Activated CD8-positive, alpha-beta memory T cell treated with anti-CD3 and anti-CD28 coated beads, Interleukin-2, amount 10 ng/mL, durations not matched to agents 7 days and 5 days (primary cell): Measurements from ENCODE around the gene SSTR4. TPM values are rescaled to one million over a fixed set of nuclear protein-coding genes. Genes with fewer than 3 reads are reported as not detected.
"Not testable (repeated sequence)": the region's sequence is repeated elsewhere in the genome, so short reads cannot be mapped to it uniquely, and the experiment has no call there.

Experiments
- ATAC-seq: fragments of 150-1000 bp; cut with Tn5 transposase; one replicate; pipeline ENCODE4 v1.10.0; 2021; ENCODE audit warnings: moderate library complexity
- CTCF ChIA-PET: fragments of 350-600 bp; sonication (Branson Sonifier 250); formaldehyde crosslinking; loops from one replicate; lab custom pipeline; 2021; ENCODE audit warnings: antibody characterized with exemption; lab: Charles Lee
- DNase-seq: peaks from one replicate; pipeline ENCODE4 v3.0.0-alpha.2; 2020
- H3K27ac Mint-ChIP-seq: one replicate; pipeline ENCODE4 v1.8.0; 2021; ENCODE audit warnings: mild to moderate bottlenecking, mixed read lengths
- H3K27me3 Mint-ChIP-seq: one replicate; pipeline ENCODE4 v1.8.0; 2021; ENCODE audit warnings: mixed read lengths
- H3K36me3 Mint-ChIP-seq: one replicate; pipeline ENCODE4 v1.8.0; 2021; ENCODE audit warnings: mild to moderate bottlenecking, mixed read lengths
- H3K4me1 Mint-ChIP-seq: one replicate; pipeline ENCODE4 v1.8.0; 2021; ENCODE audit warnings: mixed read lengths
- H3K4me3 Mint-ChIP-seq: one replicate; pipeline ENCODE4 v1.8.0; 2021; ENCODE audit warnings: mild to moderate bottlenecking, moderate library complexity, mixed read lengths
- H3K9me3 Mint-ChIP-seq: one replicate; pipeline ENCODE4 v1.8.0; 2022; ENCODE audit warnings: low read depth, mixed read lengths
- total RNA-seq, 2 experiments: library from RNA; stranded (reverse); gene quantifications; one replicate each; pipeline ENCODE4 v1.2.3, GENCODE V29; 2021

The SSTR4 gene
- total RNA-seq, 2 experiments from 2014 or later: not detected

DNA sequence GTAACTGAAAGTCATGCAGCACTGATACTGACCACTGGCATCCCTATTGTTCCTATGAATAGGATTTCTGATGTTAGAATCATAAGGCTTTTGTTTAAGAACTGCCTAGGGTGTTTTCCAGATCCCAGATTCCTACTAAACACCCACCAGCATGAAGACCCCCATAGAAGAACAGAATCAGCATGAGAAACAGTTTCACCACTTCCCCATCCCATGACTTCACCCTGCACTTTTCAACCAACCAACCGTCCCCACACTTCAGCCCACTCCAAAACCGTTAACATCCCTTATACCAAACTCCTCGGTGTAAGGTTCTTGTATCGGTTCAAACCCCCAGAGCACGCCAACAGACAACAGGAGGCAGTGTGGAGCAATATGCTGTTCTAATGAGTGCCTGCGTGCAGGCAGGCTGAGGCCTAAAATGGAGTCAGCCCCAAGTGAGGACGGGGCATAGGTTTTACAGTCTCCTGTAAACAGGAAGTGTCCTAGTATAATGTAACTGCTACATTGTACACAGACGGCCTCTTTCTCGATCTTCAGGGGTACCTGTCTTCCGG lies 11.4 kb upstream of the SSTR4 start:
- Mint-ChIP-seq H3K27ac (no peak overlapping the region), H3K9me3 (no peaks in the 10 kb centered on the region), H3K4me3 (no peak overlapping the region), H3K4me1 (no peaks in the 10 kb centered on the region), H3K27me3 (no peaks in the 10 kb centered on the region), H3K36me3 (no peaks in the 10 kb centered on the region)
- CTCF ChIA-PET: no interaction called here
- ATAC-seq (no peak), DNase-seq (no peak)

DNA sequence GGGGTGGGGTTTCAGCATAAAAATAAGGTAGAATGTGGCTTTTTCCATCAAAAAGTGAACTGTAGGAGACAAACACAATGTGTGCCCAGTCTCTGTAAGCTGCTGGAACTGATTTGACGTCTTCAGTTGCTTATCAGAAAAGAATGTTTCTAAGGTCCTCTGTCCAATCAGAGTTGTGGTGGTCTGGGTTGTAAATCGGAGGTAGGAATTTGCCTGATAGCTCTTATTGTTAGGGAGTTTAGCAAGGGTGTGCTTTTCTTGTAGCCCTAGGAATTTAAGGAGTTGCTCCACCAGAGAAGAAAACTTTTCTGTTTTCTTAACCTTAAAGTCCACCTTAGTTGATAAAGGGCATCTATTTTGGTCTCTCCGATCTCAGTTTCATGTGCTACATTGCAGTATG lies 10.4 kb upstream of the SSTR4 start:
- DNase-seq (no peak), ATAC-seq (no peak)
- Mint-ChIP-seq H3K27me3 (no peaks in the 10 kb centered on the region), H3K4me1 (no peaks in the 10 kb centered on the region), H3K4me3 (no peak overlapping the region), H3K27ac (no peak overlapping the region), H3K36me3 (no peaks in the 10 kb centered on the region), H3K9me3 (no peaks in the 10 kb centered on the region)
- CTCF ChIA-PET: no interaction called here

DNA sequence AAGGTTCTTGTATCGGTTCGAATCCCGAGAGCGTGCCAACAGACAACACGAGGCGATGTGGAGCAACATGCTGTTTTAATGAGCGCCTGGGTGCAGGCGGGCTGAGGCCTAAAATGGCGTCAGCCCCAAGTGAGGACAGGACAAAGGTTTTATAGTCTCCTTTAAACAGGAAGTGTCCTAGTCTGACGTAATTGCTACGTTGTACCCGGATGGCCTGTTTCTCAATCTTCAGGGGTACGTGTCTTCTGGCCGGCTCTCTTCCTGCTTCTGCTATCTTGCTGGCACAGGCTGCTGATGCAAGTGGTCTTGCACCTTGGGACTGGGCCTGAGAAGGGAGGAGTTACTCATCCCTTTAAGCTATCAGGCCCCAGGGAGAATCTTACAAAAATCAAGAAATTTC lies 9.6 kb upstream of the SSTR4 start:
- H3K9me3 Mint-ChIP-seq, H3K4me3 Mint-ChIP-seq, H3K36me3 Mint-ChIP-seq, DNase-seq, CTCF ChIA-PET, H3K27ac Mint-ChIP-seq, H3K27me3 Mint-ChIP-seq, ATAC-seq, H3K4me1 Mint-ChIP-seq: not testable (repeated sequence)

DNA sequence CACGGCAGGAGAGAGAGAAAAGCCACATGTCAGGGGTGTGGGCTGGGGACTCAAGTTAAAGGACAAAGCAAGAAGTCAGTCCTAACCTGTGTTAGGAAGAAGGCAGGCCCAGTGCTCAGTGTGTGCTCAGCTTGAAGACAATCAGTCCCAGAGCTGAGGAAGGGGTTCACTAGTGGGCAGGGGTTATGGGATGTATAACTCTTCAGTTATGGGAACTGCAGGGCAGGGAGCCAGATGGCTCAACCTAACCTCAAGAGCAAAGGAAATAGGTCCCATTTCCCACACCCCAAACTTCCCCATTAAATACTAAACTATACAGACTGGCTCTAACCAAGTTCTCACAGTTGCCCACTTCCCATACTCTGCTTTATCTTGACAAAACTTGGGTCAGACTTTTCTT lies 7.4 kb upstream of the SSTR4 start:
- H3K4me3 Mint-ChIP-seq: no peak overlapping the region
- no peak for DNase-seq
- no peaks in the 10 kb centered on the region for H3K4me1 Mint-ChIP-seq
- CTCF ChIA-PET: no interaction called here
- H3K36me3 Mint-ChIP-seq: no peaks in the 10 kb centered on the region
- no peak overlapping the region for H3K27ac Mint-ChIP-seq
- H3K9me3 Mint-ChIP-seq: no peaks in the 10 kb centered on the region
- H3K27me3 Mint-ChIP-seq: peaks cover under 1% of the 10 kb centered on the region
- no peak for ATAC-seq

DNA sequence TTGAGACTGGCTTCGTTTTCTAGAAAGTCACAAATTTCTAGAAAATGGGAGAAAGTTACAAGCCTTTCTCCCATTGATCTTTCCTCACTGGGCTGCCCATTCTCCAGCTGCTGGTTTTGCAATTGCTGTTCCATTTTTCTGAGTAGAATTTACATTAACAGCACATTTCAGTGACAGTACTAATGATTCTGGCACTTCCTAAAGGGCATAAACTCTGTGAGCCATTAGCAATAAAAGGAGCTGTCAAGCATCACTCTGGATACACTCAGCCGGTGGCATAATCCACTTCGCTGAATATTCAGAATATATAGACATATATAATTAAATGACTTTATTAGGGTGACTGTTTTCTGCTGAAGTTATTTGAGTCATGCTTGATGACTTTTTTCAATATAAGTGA lies 6.7 kb upstream of the SSTR4 start:
- Mint-ChIP-seq H3K36me3 (no peaks in the 10 kb centered on the region), H3K27me3 (peaks cover 7% of the 10 kb centered on the region), H3K4me1 (no peaks in the 10 kb centered on the region), H3K9me3 (no peaks in the 10 kb centered on the region), H3K4me3 (no peak overlapping the region), H3K27ac (no peak overlapping the region)
- CTCF ChIA-PET: no interaction called here
- ATAC-seq: no peak
- no peak for DNase-seq

DNA sequence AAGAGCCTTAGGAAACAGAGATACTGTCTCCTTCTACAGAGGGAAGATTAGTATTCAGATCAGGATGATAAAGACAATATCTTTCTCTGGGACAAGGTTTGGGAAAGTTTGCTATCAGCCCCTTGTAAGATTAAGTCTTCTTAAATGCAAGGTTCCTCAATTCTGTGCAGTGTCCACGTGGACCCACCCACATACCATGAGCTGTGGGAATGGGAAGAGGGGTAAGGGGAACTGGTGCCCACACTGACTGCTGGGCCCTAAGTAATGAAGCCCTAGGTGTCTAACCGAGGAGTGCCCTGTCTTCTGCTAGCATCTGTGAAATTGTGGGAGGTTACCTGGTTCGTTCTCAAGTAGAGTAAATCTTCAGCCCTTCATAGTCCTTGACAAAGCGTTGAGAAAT lies 5.8 kb upstream of the SSTR4 start:
- DNase-seq: no peak
- ATAC-seq: no peak
- Mint-ChIP-seq H3K36me3 (no peaks in the 10 kb centered on the region), H3K4me3 (no peak overlapping the region), H3K27ac (no peak overlapping the region), H3K9me3 (no peaks in the 10 kb centered on the region), H3K4me1 (no peaks in the 10 kb centered on the region), H3K27me3 (peaks cover 8% of the 10 kb centered on the region)
- CTCF ChIA-PET: no interaction called here

DNA sequence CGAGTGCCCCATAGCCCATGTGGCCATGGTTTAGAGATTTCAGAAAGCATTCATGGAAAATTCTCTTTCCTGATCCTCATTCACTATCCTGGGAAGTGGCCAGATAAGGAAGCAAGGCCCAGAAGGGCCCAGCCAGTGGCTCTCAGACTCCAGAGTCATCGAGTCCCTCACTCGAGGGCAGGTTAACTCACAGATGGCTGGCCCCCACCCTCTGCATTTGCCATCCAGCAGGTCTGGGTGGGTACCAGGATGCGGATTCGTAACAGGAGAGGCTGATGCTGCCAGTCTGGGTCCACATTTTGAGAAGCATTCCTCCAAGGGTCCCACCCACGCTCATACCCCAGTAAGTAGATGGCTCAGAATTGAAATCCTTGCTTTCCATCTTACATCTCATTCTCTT lies 3.8 kb upstream of the SSTR4 start:
- no peak overlapping the region for H3K4me3 Mint-ChIP-seq
- H3K4me1 Mint-ChIP-seq: no peaks in the 10 kb centered on the region
- H3K9me3 Mint-ChIP-seq: no peaks in the 10 kb centered on the region
- CTCF ChIA-PET: no interaction called here
- DNase-seq (no peak), ATAC-seq (no peak)
- no peak overlapping the region for H3K27ac Mint-ChIP-seq
- peaks cover 8% of the 10 kb centered on the region for H3K27me3 Mint-ChIP-seq
- no peaks in the 10 kb centered on the region for H3K36me3 Mint-ChIP-seq

DNA sequence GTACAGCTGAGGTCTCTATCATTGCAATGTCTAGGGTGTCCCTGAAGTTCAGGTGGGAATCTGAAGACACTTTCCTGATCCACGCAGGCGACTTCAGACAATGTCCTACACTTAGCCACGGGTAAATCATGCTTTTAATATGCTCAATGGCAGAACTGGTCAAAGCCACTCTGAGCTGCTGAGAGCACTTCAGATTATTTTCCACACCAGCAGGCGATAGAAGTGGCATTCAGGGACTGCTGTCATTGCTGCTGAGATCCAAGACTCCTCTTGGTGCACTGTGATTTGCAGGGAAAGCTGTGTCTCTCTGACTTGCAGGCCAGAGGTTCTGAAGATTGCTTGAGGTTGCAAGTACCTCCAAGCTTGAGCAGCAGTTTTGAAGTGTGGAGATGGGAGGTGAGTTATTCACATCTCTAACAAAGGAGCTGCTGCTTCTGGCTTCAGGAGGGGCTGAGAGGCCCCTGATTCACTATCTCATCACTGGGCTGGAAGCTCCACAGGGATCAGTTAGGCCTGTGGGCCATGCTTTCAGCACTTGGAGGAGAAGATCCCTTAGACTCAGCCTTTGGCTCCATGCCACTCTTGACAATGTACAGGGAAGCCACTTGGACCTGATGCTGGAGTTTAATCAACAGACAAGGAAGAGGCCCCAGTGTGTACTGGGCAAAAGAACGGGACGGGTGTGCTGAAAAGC lies 2.9 kb upstream of the SSTR4 start:
- CTCF ChIA-PET: no interaction called here
- Mint-ChIP-seq H3K9me3 (no peaks in the 10 kb centered on the region), H3K27me3 (peaks cover 8% of the 10 kb centered on the region), H3K4me3 (no peak overlapping the region), H3K36me3 (no peaks in the 10 kb centered on the region), H3K4me1 (no peaks in the 10 kb centered on the region), H3K27ac (no peak overlapping the region)
- ATAC-seq (no peak), DNase-seq (no peak)

DNA sequence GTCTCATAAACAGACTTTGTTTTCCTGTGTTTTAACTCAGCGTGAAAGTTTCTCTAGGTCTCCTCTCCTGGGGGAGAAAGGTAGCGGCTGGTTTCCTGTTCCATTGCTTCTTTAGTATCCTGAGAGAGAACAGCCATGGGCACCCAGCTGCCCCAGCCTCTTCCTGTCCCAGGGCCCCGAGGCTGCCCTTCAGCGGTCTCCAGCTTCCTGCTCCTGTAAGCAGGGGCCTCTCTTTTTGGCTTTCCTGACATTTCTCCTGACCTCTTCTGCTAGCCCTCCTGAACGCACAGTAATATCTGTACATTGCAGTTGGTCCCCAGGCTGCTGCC lies 2.4 kb upstream of the SSTR4 start:
- H3K4me1 Mint-ChIP-seq: no peaks in the 10 kb centered on the region
- H3K36me3 Mint-ChIP-seq: no peaks in the 10 kb centered on the region
- no peaks in the 10 kb centered on the region for H3K9me3 Mint-ChIP-seq
- ATAC-seq: no peak
- peaks cover 8% of the 10 kb centered on the region for H3K27me3 Mint-ChIP-seq
- no peak for DNase-seq
- H3K27ac Mint-ChIP-seq: no peak overlapping the region
- CTCF ChIA-PET: no interaction called here
- no peak overlapping the region for H3K4me3 Mint-ChIP-seq

DNA sequence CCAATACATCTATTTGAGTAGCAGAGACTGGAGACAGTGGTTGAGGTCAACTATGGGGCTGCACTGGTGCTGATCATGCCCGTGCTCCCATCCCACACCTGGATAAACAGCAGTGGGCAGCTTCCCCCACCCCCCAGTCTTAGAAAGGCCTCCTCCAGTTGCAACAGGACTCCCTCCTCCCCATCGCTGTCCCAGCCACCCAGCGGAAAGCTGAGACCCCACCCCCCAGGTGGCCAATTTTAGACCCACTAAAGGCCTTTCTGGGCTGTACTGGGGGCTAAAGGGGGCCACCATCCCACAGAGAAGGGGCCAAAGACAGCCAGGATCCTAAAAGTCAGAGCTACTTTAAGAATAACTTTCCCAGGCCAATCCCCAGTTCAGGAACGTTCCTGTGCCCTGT lies 1.2 kb upstream of the SSTR4 start:
- Mint-ChIP-seq H3K4me1 (no peaks in the 10 kb centered on the region), H3K36me3 (no peaks in the 10 kb centered on the region), H3K4me3 (no peak overlapping the region), H3K27me3 (peaks cover 8% of the 10 kb centered on the region), H3K9me3 (no peaks in the 10 kb centered on the region), H3K27ac (no peak overlapping the region)
- DNase-seq (no peak), ATAC-seq (no peak)
- CTCF ChIA-PET: no interaction called here

DNA sequence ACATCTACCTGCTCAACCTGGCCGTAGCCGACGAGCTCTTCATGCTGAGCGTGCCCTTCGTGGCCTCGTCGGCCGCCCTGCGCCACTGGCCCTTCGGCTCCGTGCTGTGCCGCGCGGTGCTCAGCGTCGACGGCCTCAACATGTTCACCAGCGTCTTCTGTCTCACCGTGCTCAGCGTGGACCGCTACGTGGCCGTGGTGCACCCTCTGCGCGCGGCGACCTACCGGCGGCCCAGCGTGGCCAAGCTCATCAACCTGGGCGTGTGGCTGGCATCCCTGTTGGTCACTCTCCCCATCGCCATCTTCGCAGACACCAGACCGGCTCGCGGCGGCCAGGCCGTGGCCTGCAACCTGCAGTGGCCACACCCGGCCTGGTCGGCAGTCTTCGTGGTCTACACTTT lies 619 bp downstream of the SSTR4 start:
- H3K27me3 Mint-ChIP-seq: peaks cover 8% of the 10 kb centered on the region
- no peak overlapping the region for H3K27ac Mint-ChIP-seq
- DNase-seq: no peak
- no peaks in the 10 kb centered on the region for H3K9me3 Mint-ChIP-seq
- no peak overlapping the region for H3K4me3 Mint-ChIP-seq
- CTCF ChIA-PET: no interaction called here
- H3K36me3 Mint-ChIP-seq: no peaks in the 10 kb centered on the region
- no peak for ATAC-seq
- no peaks in the 10 kb centered on the region for H3K4me1 Mint-ChIP-seq

DNA sequence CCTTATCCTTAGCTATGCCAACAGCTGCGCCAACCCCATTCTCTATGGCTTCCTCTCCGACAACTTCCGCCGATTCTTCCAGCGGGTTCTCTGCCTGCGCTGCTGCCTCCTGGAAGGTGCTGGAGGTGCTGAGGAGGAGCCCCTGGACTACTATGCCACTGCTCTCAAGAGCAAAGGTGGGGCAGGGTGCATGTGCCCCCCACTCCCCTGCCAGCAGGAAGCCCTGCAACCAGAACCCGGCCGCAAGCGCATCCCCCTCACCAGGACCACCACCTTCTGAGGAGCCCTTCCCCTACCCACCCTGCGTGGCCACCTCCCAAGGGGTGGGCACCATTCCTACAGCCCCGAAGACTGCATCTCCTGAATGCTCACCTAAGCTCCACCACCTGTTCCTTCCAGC lies 1.3 kb downstream of the SSTR4 start:
- Mint-ChIP-seq H3K27me3 (peaks cover 8% of the 10 kb centered on the region), H3K27ac (no peak overlapping the region)
- CTCF ChIA-PET: no interaction called here

DNA sequence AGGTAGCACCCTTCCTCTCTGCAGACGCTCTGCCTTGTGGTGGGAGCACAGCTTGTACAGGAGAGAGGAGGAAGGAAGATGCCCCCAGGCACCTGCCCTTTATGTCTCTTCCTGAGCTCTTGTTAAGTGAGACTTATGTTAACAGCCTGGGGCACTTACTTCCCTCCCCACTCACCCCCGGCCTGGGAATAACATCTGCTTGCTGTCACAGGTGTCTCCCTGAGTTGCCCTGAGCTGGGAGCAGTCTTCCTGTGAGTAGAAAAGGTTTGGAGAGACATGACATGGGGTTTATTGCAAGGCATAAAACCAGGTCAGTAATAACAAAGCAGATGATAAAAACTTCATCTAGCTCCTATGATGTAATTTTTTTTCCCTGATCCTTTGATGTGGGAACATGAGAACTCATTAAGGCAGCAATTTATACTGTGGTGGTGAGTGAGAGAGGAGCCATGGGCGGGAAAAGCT lies 1.9 kb downstream of the SSTR4 start:
- no peak for ATAC-seq
- Mint-ChIP-seq H3K4me3 (no peak overlapping the region), H3K27ac (no peak overlapping the region), H3K27me3 (peaks cover 8% of the 10 kb centered on the region), H3K4me1 (no peaks in the 10 kb centered on the region), H3K36me3 (no peaks in the 10 kb centered on the region), H3K9me3 (no peaks in the 10 kb centered on the region)
- DNase-seq: no peak
- CTCF ChIA-PET: no interaction called here

More for the DNA sequence above, 1.3 kb downstream of the SSTR4 start:
- H3K4me1 Mint-ChIP-seq: no peaks in the 10 kb centered on the region
- DNase-seq (no peak), ATAC-seq (no peak)
- no peaks in the 10 kb centered on the region for H3K9me3 Mint-ChIP-seq
- H3K4me3 Mint-ChIP-seq: no peak overlapping the region
- no peaks in the 10 kb centered on the region for H3K36me3 Mint-ChIP-seq

DNA sequence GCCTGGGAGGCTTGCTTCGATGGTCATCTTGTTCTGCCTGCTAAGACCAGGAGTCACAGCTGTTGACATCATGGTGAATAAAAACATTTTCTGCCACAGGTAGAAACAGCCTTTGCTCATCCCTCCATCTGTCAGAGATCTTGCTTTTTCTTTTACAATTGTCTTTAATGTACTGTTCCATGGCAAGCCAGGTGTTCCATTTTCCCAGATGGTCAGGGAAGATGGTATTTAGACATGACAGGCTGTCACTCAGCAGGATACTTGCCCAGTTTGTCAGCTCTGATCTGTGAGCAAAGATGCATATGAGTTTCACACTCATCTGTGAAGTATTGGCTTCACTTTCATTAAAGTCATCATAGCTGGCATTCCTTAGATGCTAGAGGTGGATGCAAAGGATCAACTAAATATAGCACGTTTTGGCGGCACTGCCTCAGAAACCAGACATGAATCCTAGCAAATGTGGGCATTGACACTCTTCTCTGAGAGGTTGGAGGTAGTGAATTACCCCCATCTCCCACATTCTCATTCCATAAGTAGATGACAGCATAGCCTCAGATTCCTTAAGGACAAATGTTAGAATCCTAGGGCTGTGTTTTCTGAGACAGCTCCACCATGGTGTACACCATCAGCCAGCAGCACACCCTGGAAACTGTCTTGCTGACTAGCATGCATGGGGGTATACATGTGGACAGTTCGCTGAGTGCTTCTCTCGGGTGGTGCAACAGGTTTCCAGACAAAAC lies 4.2 kb downstream of the SSTR4 start:
- Mint-ChIP-seq H3K27ac (no peak overlapping the region), H3K36me3 (no peaks in the 10 kb centered on the region), H3K4me1 (no peaks in the 10 kb centered on the region), H3K9me3 (no peaks in the 10 kb centered on the region), H3K27me3 (peaks cover 11% of the 10 kb centered on the region), H3K4me3 (no peak overlapping the region)
- CTCF ChIA-PET: no interaction called here
- no peak for DNase-seq
- no peak for ATAC-seq
